Osteoblast (primary cell): ENCODE measurements around the gene TRIL. TPM values are rescaled to one million over a fixed set of nuclear protein-coding genes. Genes with fewer than 3 reads are reported as not detected.

Source experiments
- DNase-seq: peaks from one replicate; pipeline ENCODE4 v3.0.0; 2011; ENCODE audit warnings: low spot score, mixed read lengths; ENCODE audit not compliant: insufficient read length; ENCODE audit errors: missing footprints
- H2AFZ ChIP-seq: 2 replicates; pipeline ENCODE4 v1.6.0; 2011; ENCODE audit warnings: mild to moderate bottlenecking, low read length
- H3K27ac ChIP-seq: 2 replicates; pipeline ENCODE4 v1.5.1; 2011; ENCODE audit warnings: mild to moderate bottlenecking, low read depth, low read length, moderate library complexity
- H3K27me3 ChIP-seq: 2 replicates; pipeline ENCODE4 v1.6.0; 2012; ENCODE audit warnings: mild to moderate bottlenecking, control low read depth, inconsistent platforms, low read length, moderate library complexity; ENCODE audit not compliant: insufficient read depth
- H3K36me3 ChIP-seq: 2 replicates; pipeline ENCODE4 v1.5.1; 2011; ENCODE audit warnings: mild to moderate bottlenecking, low read length, control low read depth, moderate library complexity; ENCODE audit not compliant: insufficient read depth
- H3K4me1 ChIP-seq: 2 replicates; pipeline ENCODE4 v1.5.1; 2011; ENCODE audit warnings: mild to moderate bottlenecking, low read length, control low read depth, moderate library complexity; ENCODE audit not compliant: insufficient read depth
- H3K4me2 ChIP-seq: 2 replicates; pipeline ENCODE4 v1.6.0; 2011; ENCODE audit warnings: mild to moderate bottlenecking, low read length; ENCODE audit not compliant: insufficient read depth
- H3K4me3 ChIP-seq: fragments of 200-600 bp; sonication (generic); 3 replicates; pipeline ENCODE4 v1.5.1; 2012; ENCODE audit warnings: mild to moderate bottlenecking, low read length, inconsistent platforms; ENCODE audit not compliant: insufficient read depth
- H3K79me2 ChIP-seq: 2 replicates; pipeline ENCODE4 v1.6.0; 2012; ENCODE audit warnings: mild to moderate bottlenecking, low read length, control low read depth, inconsistent platforms; ENCODE audit not compliant: insufficient read depth
- H3K9me3 ChIP-seq: 2 replicates; pipeline ENCODE4 v1.5.1; 2011; ENCODE audit warnings: low read depth, low read length, control low read depth
- H4K20me1 ChIP-seq: 2 replicates; pipeline ENCODE4 v1.6.0; 2012; ENCODE audit warnings: mild to moderate bottlenecking, low read length, control low read depth; ENCODE audit not compliant: insufficient read depth
- CTCF ChIP-seq: IDR thresholded peaks from 2 replicates; pipeline ENCODE4 v1.5.1; 2011; ENCODE audit warnings: mild to moderate bottlenecking, low read depth, low read length, moderate library complexity; ENCODE audit errors: extremely low read depth
- total RNA-seq: library from RNA; depleted of rRNA; stranded (reverse); fragments of >200 nt; gene quantifications from 2 replicates; pipeline ENCODE4 v1.2.3, GENCODE V29; 2012

Gene TRIL
- total RNA-seq, 1 donor, result 0.36 TPM

- Histone ChIP-seq H3K4me1 (no peaks in the 10 kb centered on the region), H3K36me3 (no peaks in the 10 kb centered on the region), H3K4me3 (no peak overlapping the region), H3K27me3 (peaks cover 63% of the 10 kb centered on the region), H2AFZ (no peak overlapping the region), H3K4me2 (no peak overlapping the region), H3K27ac (no peak overlapping the region), H3K9me3 (no peaks in the 10 kb centered on the region), H4K20me1 (no peaks in the 10 kb centered on the region), H3K79me2 (no peaks in the 10 kb centered on the region)
- no peak for DNase-seq
- no peak for TF ChIP-seq CTCF
These were observed 16.5 kb downstream of the TRIL start for GRCh38 chr7:28941633-28942032.

- H3K36me3 ChIP-seq, result no peaks in the 10 kb centered on the region
- no peak for DNase-seq
- no peak overlapping the region for H2AFZ ChIP-seq
- no peak for TF ChIP-seq CTCF
- H3K27ac ChIP-seq, result no peak overlapping the region
- H3K4me3 ChIP-seq, result no peak overlapping the region
- H3K27me3 ChIP-seq, result peaks cover 67% of the 10 kb centered on the region
- H3K79me2 ChIP-seq, result no peaks in the 10 kb centered on the region
- no peaks in the 10 kb centered on the region for H3K4me1 ChIP-seq
- no peak overlapping the region for H3K4me2 ChIP-seq
- H3K9me3 ChIP-seq, result no peaks in the 10 kb centered on the region
- H4K20me1 ChIP-seq, result no peaks in the 10 kb centered on the region
These were observed 17.3 kb downstream of the TRIL start for GRCh38 chr7:28940741-28941384.

GRCh38 chr7:28939844-28940544 is 18.1 kb downstream of the TRIL start:
- H3K4me3 ChIP-seq, result no peak overlapping the region
- H3K36me3 ChIP-seq, result no peaks in the 10 kb centered on the region
- TF ChIP-seq CTCF, result no peak
- peaks cover 71% of the 10 kb centered on the region for H3K27me3 ChIP-seq
- no peaks in the 10 kb centered on the region for H3K79me2 ChIP-seq
- H3K4me2 ChIP-seq, result no peak overlapping the region
- H3K27ac ChIP-seq, result no peak overlapping the region
- no peak for DNase-seq
- no peak overlapping the region for H2AFZ ChIP-seq
- no peaks in the 10 kb centered on the region for H3K4me1 ChIP-seq
- no peaks in the 10 kb centered on the region for H4K20me1 ChIP-seq
- no peaks in the 10 kb centered on the region for H3K9me3 ChIP-seq

- no peak overlapping the region for H3K27ac ChIP-seq
- no peaks in the 10 kb centered on the region for H3K36me3 ChIP-seq
- H4K20me1 ChIP-seq, result no peaks in the 10 kb centered on the region
- H3K79me2 ChIP-seq, result no peaks in the 10 kb centered on the region
- H2AFZ ChIP-seq, result no peak overlapping the region
- no peak overlapping the region for H3K4me2 ChIP-seq
- H3K4me3 ChIP-seq, result no peak overlapping the region
- H3K4me1 ChIP-seq, result no peaks in the 10 kb centered on the region
- H3K9me3 ChIP-seq, result no peaks in the 10 kb centered on the region
- no peak for TF ChIP-seq CTCF
- no peak for DNase-seq
- H3K27me3 ChIP-seq, result peaks cover 74% of the 10 kb centered on the region
These were observed 18.8 kb downstream of the TRIL start for GRCh38 chr7:28939367-28939766.
